Left lung (tissue), 10 donors: ENCODE results near the gene CIRBP. TPM values are rescaled to one million over a fixed set of nuclear protein-coding genes. Genes with fewer than 3 reads are reported as not detected.

Experiments
- ATAC-seq: fragments of 200-7000 bp; cut with Tn5 transposase; one replicate; pipeline ENCODE4 v1.9.1; 2020; ENCODE audit warnings: moderate library complexity
- DNase-seq, 4 donors: peaks; one replicate each; pipeline ENCODE4 v3.0.0-alpha.2; 2013 to 2020
- H3K27ac ChIP-seq, 2 donors: fragments of 200-600 bp; sonication (generic) in 1 of 2; one replicate each; pipeline versions ENCODE4 v1.5.0 to v1.8.0; 2020 to 2021
- H3K27me3 ChIP-seq, 2 donors: fragments of 200-600 bp; sonication (generic) in 1 of 2; one replicate each; pipeline versions ENCODE4 v1.5.0 to v1.8.0; 2020 to 2021
- H3K36me3 ChIP-seq, 2 donors: fragments of 200-600 bp; sonication (generic) in 1 of 2; one replicate each; pipeline versions ENCODE4 v1.5.0 to v1.8.0; 2020 to 2021
- H3K4me1 ChIP-seq, 2 donors: fragments of 200-600 bp; one replicate each; pipeline ENCODE4 v1.8.0; 2021
- H3K4me3 ChIP-seq, 2 donors: fragments of 200-600 bp; sonication (generic) in 1 of 2; one replicate each; pipeline versions ENCODE4 v1.5.0 to v1.8.0; 2020 to 2021; ENCODE audit warnings: mild to moderate bottlenecking in 1 of 2
- H3K9me3 ChIP-seq, 2 donors: fragments of 200-600 bp; sonication (generic) in 1 of 2; one replicate each; pipeline versions ENCODE4 v1.5.0 to v1.8.0; 2020 to 2021
- CTCF ChIP-seq, 2 donors: fragments of 200-600 bp; sonication (generic) in 1 of 2; IDR thresholded peaks; one replicate each; pipeline versions ENCODE4 v1.5.0 to v1.8.0; 2021; ENCODE audit warnings: antibody characterized with exemption in 2 of 2
- intact Hi-C, 2 donors: fragments of 100-400 bp; cut with DNase I; formaldehyde crosslinking; loops; one replicate each; pipeline versions ENCODE4 v1.11.2 to v1.14.2; 2022
- polyA plus RNA-seq, 6 donors: library from polyadenylated mRNA; unstranded; fragments of 120-200 nt; gene quantifications; one replicate each; pipeline ENCODE4 v1.2.1, GENCODE V29; 2013; ENCODE audit not compliant: insufficient read length in 6 of 6
- total RNA-seq, 2 donors: library from RNA; stranded (reverse); fragmentation: NEBNext Ultra II Directional; extraction: Animal tissue kit (Norgen Biotek cat#: 25700); gene quantifications; one replicate each; pipeline ENCODE4 v1.2.1, GENCODE V29; 2021
- donor health status: DM: no; HTN: yes; CAD: no.
- donor health status: DM: no; HTN: no; CAD: no.

Gene CIRBP
- total and polyA plus RNA-seq, 8 donors, result 220 to 1,079 (median 949) TPM

- Histone ChIP-seq H3K27me3 (no peaks in the 10 kb centered on the region), H3K4me1 (peaks cover 4 to 14% of the 10 kb centered on the region in 2 donors), H3K27ac (no peak overlapping the region), H3K36me3 (peaks cover 0 to 67% of the 10 kb centered on the region in 2 donors), H3K4me3 (no peak overlapping the region), H3K9me3 (no peaks in the 10 kb centered on the region)
- TF ChIP-seq CTCF (IDR thresholded peaks at IDR 0.05), result peak; percentile 59 to 70
- peak in 1 of 4 donors; percentile 65 for DNase-seq
- ATAC-seq, result peak; percentile 65
- intact Hi-C loops, result no loop called here
Measured at GRCh38 chr19:1220976-1221903, 47.9 kb upstream of the CIRBP start.

- no peak overlapping the region for H3K27ac ChIP-seq
Measured at GRCh38 chr19:1221904-1222255, 47.3 kb upstream of the CIRBP start.

GRCh38 chr19:1222394-1222793, 46.7 kb upstream of the CIRBP start:
- no peak for DNase-seq
- Histone ChIP-seq H3K27ac (no peak overlapping the region), H3K9me3 (no peaks in the 10 kb centered on the region), H3K27me3 (no peaks in the 10 kb centered on the region), H3K36me3 (peaks cover 0 to 78% of the 10 kb centered on the region in 2 donors), H3K4me3 (no peak overlapping the region), H3K4me1 (peaks cover 3 to 10% of the 10 kb centered on the region in 2 donors)
- no peak for TF ChIP-seq CTCF (IDR thresholded peaks at IDR 0.05)
- no peak for ATAC-seq
- intact Hi-C loops, result no loop called here

More at GRCh38 chr19:1221904-1222255, 47.3 kb upstream of the CIRBP start:
- Histone ChIP-seq H3K4me1 (peaks cover 4 to 10% of the 10 kb centered on the region in 2 donors), H3K36me3 (peaks cover 0 to 73% of the 10 kb centered on the region in 2 donors), H3K9me3 (no peaks in the 10 kb centered on the region), H3K27me3 (no peaks in the 10 kb centered on the region), H3K4me3 (no peak overlapping the region)
- intact Hi-C loops, result no loop called here
- DNase-seq (no peak), ATAC-seq (no peak)
- no peak for TF ChIP-seq CTCF (IDR thresholded peaks at IDR 0.05)

- H3K27me3 ChIP-seq, result no peaks in the 10 kb centered on the region
- peak; percentile 3 for ATAC-seq
- H3K4me1 ChIP-seq, result peaks cover 0 to 6% of the 10 kb centered on the region in 2 donors
- intact Hi-C loops, result no loop called here
- DNase-seq, result no peak
- H3K27ac ChIP-seq, result no peak overlapping the region
- peaks cover 0 to 87% of the 10 kb centered on the region in 2 donors for H3K36me3 ChIP-seq
- H3K9me3 ChIP-seq, result no peaks in the 10 kb centered on the region
- H3K4me3 ChIP-seq, result no peak overlapping the region
- TF ChIP-seq CTCF (IDR thresholded peaks at IDR 0.05), result peak in 1 of 2 donors; percentile 33
Measured at GRCh38 chr19:1223018-1223855, 45.9 kb upstream of the CIRBP start.
